Measurements from ENCODE around the gene ZBTB34.

Gene ZBTB34

GRCh38 chr9:126847051-126847450, 13.4 kb upstream of the ZBTB34 start:
- no peak for DNase-seq

GRCh38 chr9:126849591-126850225, 10.7 kb upstream of the ZBTB34 start:
- no peak for DNase-seq

- no peak for DNase-seq
Measured at GRCh38 chr9:126851286-126851880, 9.1 kb upstream of the ZBTB34 start.

- DNase-seq, result no peak
Measured at GRCh38 chr9:126852086-126852688, 8.3 kb upstream of the ZBTB34 start.

- no peak for DNase-seq
Measured at GRCh38 chr9:126853667-126854066, 6.8 kb upstream of the ZBTB34 start.

- no peak for DNase-seq
Measured at GRCh38 chr9:126854734-126855133, 5.7 kb upstream of the ZBTB34 start.

GRCh38 chr9:126856326-126856877, 4.0 kb upstream of the ZBTB34 start:
- DNase-seq, result peak; percentile 6

GRCh38 chr9:126857261-126857960, 3.0 kb upstream of the ZBTB34 start:
- no peak for DNase-seq

GRCh38 chr9:126859111-126859510, 1.3 kb upstream of the ZBTB34 start:
- no peak for DNase-seq

- DNase-seq, result no peak
Measured at GRCh38 chr9:126860757-126861466, 473 bp downstream of the ZBTB34 start.

- DNase-seq, result no peak
Measured at GRCh38 chr9:126861707-126862103, 1.3 kb downstream of the ZBTB34 start.

- DNase-seq, result no peak
Measured at GRCh38 chr9:126862104-126862761, 1.8 kb downstream of the ZBTB34 start.

GRCh38 chr9:126864771-126865170, 4.3 kb downstream of the ZBTB34 start:
- no peak for DNase-seq

GRCh38 chr9:126869368-126869767, 8.9 kb downstream of the ZBTB34 start:
- DNase-seq, result no peak

- no peak for DNase-seq
Measured at GRCh38 chr9:126872516-126872915, 12.1 kb downstream of the ZBTB34 start.

- DNase-seq, result peak; percentile 4
Measured at GRCh38 chr9:126874546-126875314, 14.3 kb downstream of the ZBTB34 start.

- no peak for DNase-seq
Measured at GRCh38 chr9:126875756-126876510, 15.5 kb downstream of the ZBTB34 start.

- DNase-seq, result no peak
Measured at GRCh38 chr9:126876531-126876930, 16.1 kb downstream of the ZBTB34 start.

GRCh38 chr9:126877418-126877817, 17.0 kb downstream of the ZBTB34 start:
- DNase-seq, result no peak

GRCh38 chr9:126879288-126879687, 18.8 kb downstream of the ZBTB34 start:
- no peak for DNase-seq
